Measurements from ENCODE around the gene POLR2L.
A peak's percentile ranks its signal among the peaks of the same experiment; 100 is the strongest.

The POLR2L gene

GRCh38 chr11:828506-829175 is 13.7 kb downstream of the POLR2L start:
- DNase-seq (ENCODE audit: insufficient read length, low spot score), result no peak
- no peak for FAIRE-seq

- FAIRE-seq, result no peak
- DNase-seq (ENCODE audit: insufficient read length, low spot score), result no peak
Observed at GRCh38 chr11:827897-828192, 14.5 kb downstream of the POLR2L start, which contains the start of gene CRACR2B. Gene CRACR2B (plus strand): TSS chr11:827919. CDS start chr11:828608, 689 bp downstream.

- FAIRE-seq (no peak), DNase-seq (ENCODE audit: insufficient read length, low spot score) (no peak)
Observed at GRCh38 chr11:827146-827896, 15.0 kb downstream of the POLR2L start.

GRCh38 chr11:826836-827145 is 15.5 kb downstream of the POLR2L start:
- DNase-seq (ENCODE audit: insufficient read length, low spot score) (no peak), FAIRE-seq (no peak)

GRCh38 chr11:826227-826621 is 16.1 kb downstream of the POLR2L start:
- FAIRE-seq (no peak), DNase-seq (ENCODE audit: insufficient read length, low spot score) (no peak)

GRCh38 chr11:825366-826226 is 16.7 kb downstream of the POLR2L start:
- FAIRE-seq (no peak), DNase-seq (ENCODE audit: insufficient read length, low spot score) (no peak)

GRCh38 chr11:824942-825341 is 17.4 kb downstream of the POLR2L start:
- DNase-seq (ENCODE audit: insufficient read length, low spot score), result no peak
- no peak for FAIRE-seq

GRCh38 chr11:824292-824880 is 17.9 kb downstream of the POLR2L start:
- no peak for DNase-seq (ENCODE audit: insufficient read length, low spot score)
- FAIRE-seq, result no peak

GRCh38 chr11:823441-824291 is 18.7 kb downstream of the POLR2L start:
- DNase-seq (ENCODE audit: insufficient read length, low spot score) (no peak), FAIRE-seq (no peak)

GRCh38 chr11:821512-822371 is 20.6 kb downstream of the POLR2L start:
- DNase-seq (ENCODE audit: insufficient read length, low spot score), result no peak
- FAIRE-seq, result no peak

GRCh38 chr11:820655-821511 is 21.4 kb downstream of the POLR2L start:
- FAIRE-seq (peak; percentile 33), DNase-seq (ENCODE audit: insufficient read length, low spot score) (peak; percentile 68)

- FAIRE-seq (peak; percentile 49), DNase-seq (ENCODE audit: insufficient read length, low spot score) (peak; percentile 73)
Observed at GRCh38 chr11:819943-820649, 22.2 kb downstream of the POLR2L start.

GRCh38 chr11:819129-819931 is 23.0 kb downstream of the POLR2L start:
- peak; percentile 95 for FAIRE-seq
- peak; percentile 81 for DNase-seq (ENCODE audit: insufficient read length, low spot score)

GRCh38 chr11:818396-819128 is 23.8 kb downstream of the POLR2L start, which contains the start of gene PNPLA2:
Gene PNPLA2 (plus strand): TSS chr11:818914. CDS start chr11:819719, 805 bp downstream.
- no peak for DNase-seq (ENCODE audit: insufficient read length, low spot score)
- peak; percentile 16 for FAIRE-seq

- no peak for FAIRE-seq
- no peak for DNase-seq (ENCODE audit: insufficient read length, low spot score)
Observed at GRCh38 chr11:816433-816779, 25.9 kb downstream of the POLR2L start.

- DNase-seq (ENCODE audit: insufficient read length, low spot score), result no peak
- no peak for FAIRE-seq
Observed at GRCh38 chr11:815675-816432, 26.5 kb downstream of the POLR2L start.
